ENCODE results near the gene POU1F1. TPM values are rescaled to one million over a fixed set of nuclear protein-coding genes. Genes with fewer than 3 reads are reported as not detected.
A peak's percentile ranks its signal among the peaks of the same experiment; 100 is the strongest.

The POU1F1 gene, protein sequence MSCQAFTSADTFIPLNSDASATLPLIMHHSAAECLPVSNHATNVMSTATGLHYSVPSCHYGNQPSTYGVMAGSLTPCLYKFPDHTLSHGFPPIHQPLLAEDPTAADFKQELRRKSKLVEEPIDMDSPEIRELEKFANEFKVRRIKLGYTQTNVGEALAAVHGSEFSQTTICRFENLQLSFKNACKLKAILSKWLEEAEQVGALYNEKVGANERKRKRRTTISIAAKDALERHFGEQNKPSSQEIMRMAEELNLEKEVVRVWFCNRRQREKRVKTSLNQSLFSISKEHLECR
- total RNA-seq (2014; rRNA removed) (not detected in 2 replicates), Bru-seq, nascent RNA (not detected), BruChase-seq, experiment 1, labeled RNA remaining after a 6-hour chase (percentile 5 among the genes with signal in this experiment), BruChase-seq, experiment 2, labeled RNA remaining after a 2-hour chase (not detected)
- long read RNA-seq: 0 reads

DNA sequence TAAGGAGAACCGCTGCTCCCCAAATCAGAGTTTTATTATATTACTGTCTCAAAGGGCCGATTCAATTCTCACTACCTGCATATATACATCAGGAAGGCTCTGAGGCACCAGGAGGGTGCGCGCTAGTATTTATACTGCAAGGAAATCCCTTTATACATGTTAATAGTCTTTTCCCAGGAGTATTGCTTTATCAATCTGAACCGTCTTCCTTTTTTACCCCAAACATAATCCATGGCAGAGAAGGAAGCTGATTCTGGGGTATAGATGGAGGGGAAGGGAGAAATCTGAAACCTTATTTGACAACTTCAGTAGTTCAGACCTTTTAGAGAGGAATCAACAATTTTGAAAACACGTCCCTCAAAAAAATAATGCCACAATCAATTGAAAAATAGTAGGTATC, at the start of gene POU1F1:
Gene POU1F1 (minus strand): TSS at position 101 of the 400 bp plus-strand sequence. CDS start 122 bp downstream, outside the sequence.
- Histone ChIP-seq H4K20me1 (ENCODE audit: low read length) (no peaks in the 10 kb centered on the region), H3K4me1 (ENCODE audit: insufficient read depth, low read length) (0 out of 2 replicates have a peak, but pooled peaks cover 1% of the 10 kb centered on the region), H3K36me3 (ENCODE audit: low read depth, low read length) (no peaks in the 10 kb centered on the region), H3F3A (ENCODE audit: low read length, unreplicated experiment) (no peaks in the 10 kb centered on the region), H3K9ac (ENCODE audit: low read length) (no peak within 1 kb of the TSS), H2AFZ (ENCODE audit: low read length) (0 out of 2 replicates have a peak within 1 kb of the TSS, but pooled peaks have one; percentile 9), H3K27ac (ENCODE audit: low read length) (no peak within 1 kb of the TSS), H3K27me3 (ENCODE audit: low read length) (no peaks in the 10 kb centered on the region), H3K9me3 (ENCODE audit: low read length) (no peaks in the 10 kb centered on the region), H3K79me2 (ENCODE audit: low read length) (no peaks in the 10 kb centered on the region), H3K4me3 (ENCODE audit: low read length) (no peak within 1 kb of the TSS), H3K9me2 (replicated peaks; ENCODE audit: low read length) (no peaks in the 10 kb centered on the region), H3K4me2 (ENCODE audit: low read length) (no peak within 1 kb of the TSS)
- TF ChIP-seq, protein P1, sequence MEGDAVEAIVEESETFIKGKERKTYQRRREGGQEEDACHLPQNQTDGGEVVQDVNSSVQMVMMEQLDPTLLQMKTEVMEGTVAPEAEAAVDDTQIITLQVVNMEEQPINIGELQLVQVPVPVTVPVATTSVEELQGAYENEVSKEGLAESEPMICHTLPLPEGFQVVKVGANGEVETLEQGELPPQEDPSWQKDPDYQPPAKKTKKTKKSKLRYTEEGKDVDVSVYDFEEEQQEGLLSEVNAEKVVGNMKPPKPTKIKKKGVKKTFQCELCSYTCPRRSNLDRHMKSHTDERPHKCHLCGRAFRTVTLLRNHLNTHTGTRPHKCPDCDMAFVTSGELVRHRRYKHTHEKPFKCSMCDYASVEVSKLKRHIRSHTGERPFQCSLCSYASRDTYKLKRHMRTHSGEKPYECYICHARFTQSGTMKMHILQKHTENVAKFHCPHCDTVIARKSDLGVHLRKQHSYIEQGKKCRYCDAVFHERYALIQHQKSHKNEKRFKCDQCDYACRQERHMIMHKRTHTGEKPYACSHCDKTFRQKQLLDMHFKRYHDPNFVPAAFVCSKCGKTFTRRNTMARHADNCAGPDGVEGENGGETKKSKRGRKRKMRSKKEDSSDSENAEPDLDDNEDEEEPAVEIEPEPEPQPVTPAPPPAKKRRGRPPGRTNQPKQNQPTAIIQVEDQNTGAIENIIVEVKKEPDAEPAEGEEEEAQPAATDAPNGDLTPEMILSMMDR (conservative IDR thresholded peaks at IDR 0.05; ENCODE audit: low read depth, low read length): no peak
- TF ChIP-seq EZH2phosphoT487 (IDR thresholded peaks at IDR 0.05; ENCODE audit: borderline replicate concordance, low read length) (no peak), EZH2 (IDR thresholded peaks at IDR 0.05; ENCODE audit: low read length, unreplicated experiment) (no peak)
- CTCF ChIA-PET: no interaction called here
- ATAC-seq (no peak), DNase-seq (no peak)
- intact Hi-C loops (cut with micrococcal nuclease): no loop called here
- POLR2A ChIA-PET (ENCODE audit: unreplicated experiment): no interaction called here
- BruUV-seq (replicated peaks): no TSS peak

DNA sequence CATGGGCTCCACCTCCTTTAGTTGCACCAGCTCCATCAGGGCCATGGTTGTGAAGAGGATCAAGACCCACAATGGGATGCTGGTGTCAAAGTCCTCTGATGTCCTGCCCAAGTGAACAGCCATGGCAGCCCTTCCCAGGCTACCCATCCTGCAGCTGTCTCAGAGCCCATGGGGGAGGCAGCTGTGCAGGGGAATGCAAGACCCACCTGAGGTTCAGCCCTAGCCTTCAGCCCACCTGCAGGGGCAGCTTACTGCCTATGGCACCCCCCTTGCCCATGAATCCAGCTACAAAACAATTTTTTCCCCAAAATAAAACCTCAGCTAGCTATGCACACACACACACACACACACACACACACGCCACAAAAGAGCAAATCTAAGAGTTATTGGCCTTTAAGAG, 48.2 kb upstream of the POU1F1 start:
- ATAC-seq (no peak), DNase-seq (no peak)
- no peaks in the 10 kb centered on the region for H3K79me2 ChIP-seq (ENCODE audit: low read length)
- no peak overlapping the region for H3K9ac ChIP-seq (ENCODE audit: low read length)
- H4K20me1 ChIP-seq (ENCODE audit: low read length): no peaks in the 10 kb centered on the region
- no TSS peak for BruUV-seq (replicated peaks)
- peaks cover 4% of the 10 kb centered on the region; the same call in 1 of the 2 replicates for H3K9me3 ChIP-seq (ENCODE audit: low read length)
- TF ChIP-seq EZH2phosphoT487 (IDR thresholded peaks at IDR 0.05; ENCODE audit: borderline replicate concordance, low read length): no peak
- TF ChIP-seq EZH2 (IDR thresholded peaks at IDR 0.05; ENCODE audit: low read length, unreplicated experiment): no peak
- TF ChIP-seq, protein P1 (conservative IDR thresholded peaks at IDR 0.05; ENCODE audit: low read depth, low read length): no peak
- no peaks in the 10 kb centered on the region for H3F3A ChIP-seq (ENCODE audit: low read length, unreplicated experiment)
- H3K4me3 ChIP-seq (ENCODE audit: low read length): no peak overlapping the region
- no peaks in the 10 kb centered on the region for H3K36me3 ChIP-seq (ENCODE audit: low read depth, low read length)
- no peaks in the 10 kb centered on the region for H3K9me2 ChIP-seq (replicated peaks; ENCODE audit: low read length)
- no peak overlapping the region for H3K4me2 ChIP-seq (ENCODE audit: low read length)
- ChIA-PET CTCF (no interaction called here), POLR2A (ENCODE audit: unreplicated experiment) (no interaction called here)
- H3K27me3 ChIP-seq (ENCODE audit: low read length): no peaks in the 10 kb centered on the region
- intact Hi-C loops (cut with micrococcal nuclease): no loop called here
- no peak overlapping the region for H2AFZ ChIP-seq (ENCODE audit: low read length)
- H3K27ac ChIP-seq (ENCODE audit: low read length): no peak overlapping the region
- H3K4me1 ChIP-seq (ENCODE audit: insufficient read depth, low read length): peaks cover 18% of the 10 kb centered on the region

Data from PC-3 (cell line).